GM20431 (cell line): Measurements from ENCODE around the gene NR3C2.
"Not testable (repeated sequence)": the region's sequence is repeated elsewhere in the genome, so short reads cannot be mapped to it uniquely, and the experiment has no call there.

Experiments
- in situ Hi-C: fragments of 300-500 bp; cut with MseI, MboI; formaldehyde crosslinking; loops from one replicate; pipeline ENCODE4 v1.15.0; 2020; ENCODE audit warnings: low sequenced_read_pairs; ENCODE audit not compliant: unreplicated experiment

NR3C2 gene

GRCh38 chr4:148327683-148328082 lies 114.5 kb downstream of the NR3C2 start:
- in situ Hi-C loops, result no loop called here

DNA sequence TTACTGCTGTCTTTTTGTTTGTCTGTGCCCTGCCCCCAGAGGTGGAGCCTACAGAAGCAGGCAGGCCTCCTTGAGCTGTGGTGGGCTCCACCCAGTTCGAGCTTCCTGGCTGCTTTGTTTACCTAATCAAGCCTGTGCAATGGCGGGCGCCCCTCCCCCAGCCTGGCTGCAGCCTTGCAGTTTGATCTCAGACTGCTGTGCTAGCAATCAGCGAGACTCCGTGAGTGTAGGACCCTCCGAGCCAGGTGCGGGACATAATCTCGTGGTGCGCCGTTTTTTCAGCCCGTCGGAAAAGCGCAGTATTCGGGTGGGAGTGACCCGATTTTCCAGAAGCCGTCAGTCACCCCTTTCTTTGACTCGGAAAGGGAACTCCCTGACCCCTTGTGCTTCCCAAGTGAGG lies 118.9 kb downstream of the NR3C2 start:
- in situ Hi-C loops, result not testable (repeated sequence)

DNA sequence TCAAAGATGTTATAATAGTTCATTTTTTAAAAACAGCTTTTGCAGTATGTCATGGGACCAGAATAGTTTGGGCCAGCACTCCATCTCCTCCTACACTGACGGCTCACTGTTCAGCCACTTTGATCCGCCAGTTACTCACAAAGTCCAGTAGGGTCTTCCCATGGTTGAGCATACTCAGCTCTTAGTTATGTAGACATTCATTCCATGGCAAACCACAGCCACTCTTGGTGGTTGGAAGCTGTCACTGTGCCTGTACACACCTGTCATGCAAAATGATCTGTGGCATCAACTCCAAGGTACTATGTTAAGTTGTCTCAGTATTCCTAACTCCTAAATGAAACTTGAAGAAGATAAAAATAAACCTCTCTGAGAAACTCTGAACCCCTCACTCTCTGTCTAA lies 127.2 kb downstream of the NR3C2 start:
- in situ Hi-C loops, result no loop called here

DNA sequence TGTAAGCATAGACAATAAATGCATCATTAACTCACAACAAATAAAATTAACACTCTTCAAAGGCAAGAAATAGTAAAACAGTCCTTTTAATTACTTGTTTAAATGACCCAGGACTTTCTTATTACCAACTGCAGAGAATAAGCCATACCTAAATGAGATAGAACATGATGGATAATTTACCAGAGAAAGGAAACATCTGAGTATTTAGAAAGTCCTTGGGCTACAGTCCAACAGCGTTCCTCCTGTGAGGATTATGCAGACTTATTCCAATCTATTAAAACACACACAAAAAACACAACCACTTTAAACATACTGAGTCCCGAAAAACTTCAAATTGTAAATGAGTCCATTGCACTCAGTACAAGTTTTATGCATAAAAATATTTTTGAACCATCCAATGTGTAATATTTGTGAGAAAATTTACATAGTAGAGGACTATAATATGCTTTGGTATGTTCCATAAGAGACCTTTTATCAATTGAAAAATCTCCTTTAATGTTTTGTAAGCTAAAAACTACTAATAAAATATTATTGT lies 129.2 kb downstream of the NR3C2 start:
- in situ Hi-C loops, result no loop called here

- in situ Hi-C loops, result no loop called here
Observed at GRCh38 chr4:148311526-148311925, 130.7 kb downstream of the NR3C2 start.

- in situ Hi-C loops, result no loop called here
Observed at GRCh38 chr4:148310756-148311155, 131.5 kb downstream of the NR3C2 start.

DNA sequence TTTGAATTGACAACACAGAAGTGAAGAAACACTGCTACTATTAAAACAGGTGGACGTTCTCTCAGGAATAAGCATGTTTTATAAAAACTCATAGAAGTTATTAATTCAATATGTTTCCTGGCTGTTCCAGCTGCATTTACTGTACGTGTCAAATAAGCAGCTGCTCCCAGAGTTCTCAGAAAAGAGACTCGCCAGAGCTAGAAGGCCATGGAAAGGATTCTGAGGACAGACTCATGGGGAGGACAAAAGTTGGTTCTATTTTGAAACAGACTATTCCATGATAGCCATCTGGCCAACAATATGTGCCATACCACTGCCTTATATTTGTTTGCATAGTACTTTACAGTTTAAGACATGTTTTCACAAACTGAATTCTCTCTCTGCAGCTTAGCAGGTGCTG lies 136.5 kb downstream of the NR3C2 start:
- in situ Hi-C loops, result no loop called here

DNA sequence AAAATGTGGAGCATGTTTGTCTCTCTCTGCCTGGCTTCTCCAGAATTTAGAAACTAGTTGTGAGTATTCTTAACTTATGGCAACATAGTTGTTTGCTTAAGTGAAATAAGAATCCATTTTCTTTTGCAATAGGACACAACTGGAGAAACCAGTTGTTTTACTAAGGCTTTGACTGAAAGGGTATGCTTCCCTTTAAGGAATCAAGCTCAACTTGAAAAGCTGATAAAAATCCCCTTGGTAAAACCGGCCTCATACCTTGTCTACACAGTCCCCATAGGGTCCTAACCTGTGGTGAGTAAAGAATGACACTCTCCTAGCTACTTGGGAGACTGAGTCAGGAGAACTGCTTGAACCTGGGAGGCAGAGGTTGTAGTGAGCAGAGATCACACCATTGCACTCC lies 139.8 kb downstream of the NR3C2 start:
- in situ Hi-C loops, result no loop called here

DNA sequence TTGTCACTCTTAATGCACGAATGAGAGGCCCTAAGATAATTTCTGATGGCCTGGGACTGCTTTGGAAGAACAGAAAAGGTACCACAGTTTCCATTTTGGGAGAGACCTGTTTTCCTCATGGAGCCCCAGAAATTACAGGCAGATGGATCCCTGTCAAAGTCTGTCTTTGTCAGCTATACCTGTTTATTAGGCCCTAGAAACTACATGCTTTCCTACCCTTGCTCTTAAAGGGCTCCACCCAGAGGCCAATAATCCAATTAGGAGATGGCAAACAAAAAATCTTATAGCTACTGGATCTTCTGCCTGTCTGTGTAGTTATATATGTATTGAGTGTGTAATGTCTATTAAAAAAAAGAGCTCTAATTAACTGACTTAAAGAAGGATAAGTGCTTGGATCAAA lies 141.3 kb downstream of the NR3C2 start:
- in situ Hi-C loops, result no loop called here

DNA sequence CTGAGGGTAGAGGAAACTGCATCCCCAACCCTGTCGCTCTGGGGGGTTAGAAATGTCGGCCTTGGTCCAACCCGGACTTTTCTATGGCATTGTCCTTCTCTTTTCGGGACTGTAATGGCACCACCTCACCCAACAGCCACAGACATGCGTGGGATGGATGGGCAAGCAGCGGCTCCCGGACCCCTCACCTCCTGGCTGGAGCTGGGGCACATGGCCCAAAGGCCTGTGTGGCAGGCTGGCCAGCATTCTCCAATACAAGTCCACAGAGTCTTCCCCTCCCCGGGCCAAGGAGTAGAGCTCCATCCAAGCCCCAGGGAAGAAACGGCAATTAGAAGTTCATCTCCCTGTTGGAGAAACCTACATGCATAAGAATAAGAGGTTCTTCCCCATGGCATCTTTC lies 142.9 kb downstream of the NR3C2 start:
- in situ Hi-C loops, result no loop called here

DNA sequence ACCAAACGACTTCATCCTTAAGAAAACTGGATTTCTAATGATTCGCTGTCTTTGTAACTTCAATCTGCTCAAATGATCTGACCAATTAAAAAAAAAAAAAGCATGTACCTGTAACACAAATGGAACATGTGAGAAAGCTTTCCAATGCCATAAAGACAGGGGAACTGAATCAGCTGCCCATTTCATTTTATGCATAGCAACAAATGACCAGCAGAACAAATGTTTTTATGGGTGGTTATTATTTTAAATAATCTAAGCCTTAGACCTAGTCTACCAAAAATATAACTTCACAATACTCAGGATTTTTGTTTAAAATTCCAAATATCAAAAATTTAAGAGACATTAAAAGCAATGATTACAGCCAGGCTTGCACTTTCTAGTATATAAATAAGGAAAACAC lies 145.7 kb downstream of the NR3C2 start:
- in situ Hi-C loops, result no loop called here

- in situ Hi-C loops, result no loop called here
Observed at GRCh38 chr4:148295642-148296041, 146.6 kb downstream of the NR3C2 start.

GRCh38 chr4:148293571-148293970 lies 148.6 kb downstream of the NR3C2 start:
- in situ Hi-C loops, result no loop called here

GRCh38 chr4:148292686-148293085 lies 149.5 kb downstream of the NR3C2 start:
- in situ Hi-C loops, result no loop called here

GRCh38 chr4:148289740-148290139 lies 152.5 kb downstream of the NR3C2 start:
- in situ Hi-C loops, result no loop called here

DNA sequence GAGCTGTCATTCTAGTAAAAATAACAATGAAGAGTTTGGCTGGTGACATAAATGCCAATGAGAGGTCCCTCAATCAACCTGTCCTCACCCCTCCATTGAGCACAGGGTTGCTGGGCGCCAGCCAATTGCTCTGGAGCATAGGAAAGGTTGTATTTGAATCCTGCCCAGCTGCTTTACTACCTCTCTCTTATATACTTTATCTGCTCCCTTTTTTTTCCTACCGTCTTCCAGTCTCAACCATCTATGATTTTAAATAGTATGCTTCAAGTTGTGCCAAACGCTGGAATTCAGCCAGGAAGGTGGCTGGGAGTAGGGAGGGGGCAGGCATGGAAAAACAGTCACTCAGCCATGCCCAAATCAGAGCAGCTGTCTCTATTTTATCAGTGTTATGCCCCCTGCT lies 153.8 kb downstream of the NR3C2 start:
- in situ Hi-C loops, result no loop called here

- in situ Hi-C loops, result no loop called here
Observed at GRCh38 chr4:148287111-148287510, 155.1 kb downstream of the NR3C2 start.

GRCh38 chr4:148286012-148286411 lies 156.2 kb downstream of the NR3C2 start:
- in situ Hi-C loops, result no loop called here

DNA sequence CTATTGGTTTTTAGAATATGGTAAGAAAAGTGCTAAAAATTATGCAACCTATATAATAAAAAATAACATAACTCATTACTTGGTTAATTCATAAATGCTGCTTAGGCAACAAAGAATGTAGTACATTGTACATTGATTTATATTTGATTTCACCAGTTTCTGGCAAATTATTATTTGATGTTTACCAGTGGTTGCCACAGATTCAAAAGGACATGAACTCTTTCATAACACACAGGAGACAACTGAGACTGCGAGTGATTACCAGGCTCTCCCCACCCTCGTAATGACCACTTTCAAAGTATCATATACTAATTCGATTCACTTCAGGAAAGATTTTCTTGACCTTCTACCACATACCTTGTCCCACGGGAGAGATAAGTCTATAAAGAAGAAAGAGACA lies 158.5 kb downstream of the NR3C2 start:
- in situ Hi-C loops, result no loop called here

DNA sequence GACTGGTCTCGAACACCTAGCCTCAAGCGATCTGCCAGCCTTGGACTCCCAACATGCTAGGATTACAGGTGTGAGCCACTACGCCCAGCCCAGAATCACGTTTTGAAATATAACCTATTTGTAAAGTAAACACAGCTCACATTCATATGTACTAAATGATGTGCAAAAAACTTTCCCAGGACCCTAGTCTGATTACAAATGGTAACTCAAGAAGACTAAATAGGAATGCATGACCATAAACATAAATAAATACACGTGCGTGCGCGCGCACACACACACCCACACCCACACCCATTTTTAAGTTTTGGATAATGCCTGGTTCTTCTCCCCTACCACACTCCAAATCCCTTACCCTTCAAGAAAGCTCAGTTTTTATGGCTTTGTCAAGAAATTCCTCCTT lies 163.9 kb downstream of the NR3C2 start:
- in situ Hi-C loops, result no loop called here

DNA sequence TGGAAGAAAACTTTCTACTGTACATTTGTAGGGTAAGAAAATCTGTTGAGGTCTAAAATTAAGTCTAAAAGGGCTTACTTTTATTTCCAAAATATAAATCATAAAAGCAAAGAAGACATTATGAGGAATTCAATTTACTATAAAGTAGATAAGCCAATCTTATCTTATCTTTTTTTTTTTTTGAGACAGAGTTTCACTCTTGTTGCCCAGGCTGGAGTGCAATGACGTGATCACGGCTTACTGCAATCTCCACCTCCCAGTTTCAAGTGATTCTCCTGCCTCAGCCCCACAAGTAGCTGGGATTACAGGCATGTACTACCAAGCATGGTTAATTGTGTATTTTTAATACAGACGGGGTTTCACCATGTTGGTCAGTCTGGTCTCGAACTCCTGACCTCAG lies 166.9 kb downstream of the NR3C2 start:
- in situ Hi-C loops, result no loop called here

DNA sequence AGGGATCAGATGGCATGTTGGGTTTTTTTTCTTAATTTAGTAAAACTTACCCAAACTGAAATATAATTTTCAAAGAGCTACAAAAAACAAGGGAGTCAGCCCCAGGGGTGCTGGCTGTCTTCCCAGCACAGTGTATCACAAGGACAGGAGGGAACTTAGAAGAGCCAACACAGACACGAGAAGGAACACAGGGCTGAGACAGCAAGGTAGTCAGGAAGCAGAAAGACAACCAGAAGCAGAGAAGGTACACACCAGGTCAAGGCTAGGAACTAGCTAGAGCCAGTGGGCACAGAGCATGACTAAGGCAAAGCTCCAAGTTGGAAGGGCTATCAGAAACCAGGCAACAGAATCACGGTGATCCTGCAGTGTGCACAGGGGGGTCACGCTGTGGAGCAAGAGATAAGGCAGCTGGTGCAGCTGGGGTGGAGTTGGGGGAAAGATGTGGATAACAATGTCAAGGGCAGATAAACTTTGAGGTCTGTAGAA lies 168.7 kb downstream of the NR3C2 start:
- in situ Hi-C loops, result no loop called here

DNA sequence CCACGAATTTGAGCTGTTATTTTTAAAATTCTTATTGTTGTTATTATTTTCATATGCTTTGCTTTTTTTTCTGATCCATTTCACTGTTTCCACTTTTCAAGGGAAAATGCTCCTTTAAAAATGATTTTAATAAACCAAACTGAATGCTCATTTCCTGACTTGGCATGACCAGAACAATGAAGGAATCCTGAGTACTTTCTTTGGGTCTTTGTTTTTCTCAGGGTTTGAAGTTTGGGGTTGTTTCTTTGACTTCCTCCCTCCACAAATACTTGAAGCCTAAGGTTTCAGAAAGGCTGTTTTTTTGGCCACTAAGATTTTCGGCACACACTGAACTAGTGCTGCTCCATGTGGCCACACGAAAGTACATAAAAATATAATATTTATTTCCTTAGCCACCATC lies 171.0 kb downstream of the NR3C2 start:
- in situ Hi-C loops, result no loop called here
